Ovary (tissue), 9 donors: ENCODE measurements around the gene ASF1B. TPM values are rescaled to one million over a fixed set of nuclear protein-coding genes. Genes with fewer than 3 reads are reported as not detected.

Source experiments
- DNase-seq, 5 donors: peaks; one replicate each; pipeline ENCODE4 v3.0.0-alpha.2; 2019 to 2020
- H3K27ac ChIP-seq, 2 donors: fragments of 200-600 bp; one replicate each; pipeline versions ENCODE4 v1.5.1 to v1.8.0; 2019 to 2022
- H3K27me3 ChIP-seq: fragments of 200-600 bp; one replicate; pipeline ENCODE4 v1.8.0; 2022
- H3K36me3 ChIP-seq: fragments of 200-600 bp; sonication (generic); one replicate; pipeline ENCODE4 v1.5.1; 2019
- H3K4me1 ChIP-seq: one replicate; pipeline ENCODE4 v1.8.1; 2013; ENCODE audit warnings: mild to moderate bottlenecking, moderate library complexity; ENCODE audit not compliant: insufficient read depth
- H3K4me3 ChIP-seq: fragments of 200-600 bp; sonication (generic); one replicate; pipeline ENCODE4 v1.5.1; 2017
- H3K9me3 ChIP-seq, 2 donors: fragments of 200-600 bp in 1 of 2; sonication (generic) in 1 of 2; one replicate each; pipeline versions ENCODE4 v1.5.1 to v1.8.1; 2013 to 2019; ENCODE audit warnings: mild to moderate bottlenecking in 1 of 2, moderate library complexity in 1 of 2
- EP300 ChIP-seq: sonication (generic); formaldehyde crosslinking; IDR thresholded peaks from one replicate; pipeline ENCODE4 v1.6.1; 2017; ENCODE audit warnings: antibody characterized with exemption
- POLR2A ChIP-seq: fragments of 450-650 bp; IDR thresholded peaks from one replicate; pipeline ENCODE4 v1.6.1; 2017; ENCODE audit warnings: antibody characterized with exemption, mild to moderate bottlenecking, moderate library complexity
- WGBS, 3 donors: extraction: QIAGEN DNeasy Blood & Tissue Kit in 1 of 3; methylation state at CpG; one replicate each; pipeline versions ENCODE4 v1.1.5 to v1.1.7; 2013 to 2017; 5-methylcytosine and 5-hydroxymethylcytosine counted together
- intact Hi-C, 4 donors: fragments of 100-400 bp; cut with DNase I; formaldehyde crosslinking; loops; one replicate each; pipeline versions ENCODE4 v1.11.0 to v1.15.1; 2022 to 2023
- polyA plus RNA-seq, 2 donors: library from polyadenylated mRNA; stranded (reverse); fragments of 200-250 nt in 1 of 2; fragments of 350-450 nt in 1 of 2; fragmentation: Illumina TruSeq in 1 of 2; extraction: RNeasy Lipid Tissue Mini Kit (QIAGEN cat#74804) in 1 of 2; gene quantifications; one replicate each; pipeline ENCODE4 v1.2.3, GENCODE V29; 2013 to 2014
- total RNA-seq, 7 donors: library from RNA; depleted of rRNA in 2 of 7; stranded (reverse); fragments of >200 nt in 2 of 7; fragmentation: NEBNext Ultra II Directional in 3 of 7; extraction: Animal tissue kit (Norgen Biotek cat#: 25700) in 3 of 7; gene quantifications; one replicate each; pipeline versions ENCODE4 v1.1.0 to v1.2.4, GENCODE V29; 2016 to 2023
- TF ChIP-seq, protein P1 (sequence below), 3 donors: fragments of 450-650 bp in 2 of 3; fragments of 200-600 bp in 1 of 3; IDR thresholded peaks; one replicate each; pipeline versions ENCODE4 v1.5.1 to v1.8.0; 2016 to 2022; ENCODE audit warnings: antibody characterized with exemption in 3 of 3, mild to moderate bottlenecking in 1 of 3
- donor health status: DM: no; HTN: no; CAD: no; lungs with moderate emphysema.
- donor health status: DM: no; HTN: no; CAD: no.
- donor health status: Bipolar disorder and iron deficiency.
- donor health status: DM: yes; HTN: yes; CAD: no.
- donor health status: DM: no; HTN: no; CAD: no.
- donor health status: DM: yes; HTN: yes; CAD: no.

The ASF1B gene
- total and polyA plus RNA-seq, 9 donors = 0.12 to 4.9 (median 1.0) TPM

DNA sequence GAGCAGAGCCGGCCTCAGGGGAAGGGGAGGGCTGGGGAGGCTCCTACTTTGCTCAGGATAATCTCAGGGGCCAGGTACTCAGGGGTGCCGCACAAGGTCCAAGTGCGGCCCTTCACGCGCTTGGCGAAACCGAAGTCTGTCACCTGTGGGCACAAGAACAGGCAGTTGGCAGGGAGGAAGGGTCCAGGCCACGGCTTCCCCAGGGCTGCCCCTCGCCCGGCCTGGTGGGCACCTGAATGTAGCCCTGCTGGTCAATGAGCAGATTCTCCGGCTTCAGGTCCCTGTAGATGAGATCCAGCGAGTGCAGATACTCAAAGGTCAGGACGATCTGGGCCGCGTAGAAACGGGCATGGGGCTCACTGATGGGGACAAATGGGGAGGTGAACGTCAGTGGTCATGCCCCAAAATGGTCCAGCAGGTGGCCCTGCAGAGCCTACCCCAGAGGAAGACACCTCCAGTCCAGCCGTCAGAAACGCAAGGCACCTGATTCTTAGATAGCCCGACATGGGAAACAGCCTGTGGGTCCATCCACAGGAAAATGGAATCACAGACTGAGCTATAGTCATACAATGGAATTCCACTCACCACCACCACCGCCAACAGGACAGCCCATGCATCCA is 38.7 kb downstream of the ASF1B start:
- Histone ChIP-seq H3K4me1 (no peaks in the 10 kb centered on the region), H3K27me3 (no peaks in the 10 kb centered on the region), H3K27ac (no peak overlapping the region), H3K9me3 (no peaks in the 10 kb centered on the region), H3K36me3 (no peaks in the 10 kb centered on the region), H3K4me3 (no peak overlapping the region)
- WGBS, 3 donors = 71 to 77% (median 76%) methylated on average over 21 of the region's 21 CpGs
- intact Hi-C loops = no loop called here
- no peak for TF ChIP-seq POLR2A
- no peak for TF ChIP-seq EP300
- TF ChIP-seq, protein P1, sequence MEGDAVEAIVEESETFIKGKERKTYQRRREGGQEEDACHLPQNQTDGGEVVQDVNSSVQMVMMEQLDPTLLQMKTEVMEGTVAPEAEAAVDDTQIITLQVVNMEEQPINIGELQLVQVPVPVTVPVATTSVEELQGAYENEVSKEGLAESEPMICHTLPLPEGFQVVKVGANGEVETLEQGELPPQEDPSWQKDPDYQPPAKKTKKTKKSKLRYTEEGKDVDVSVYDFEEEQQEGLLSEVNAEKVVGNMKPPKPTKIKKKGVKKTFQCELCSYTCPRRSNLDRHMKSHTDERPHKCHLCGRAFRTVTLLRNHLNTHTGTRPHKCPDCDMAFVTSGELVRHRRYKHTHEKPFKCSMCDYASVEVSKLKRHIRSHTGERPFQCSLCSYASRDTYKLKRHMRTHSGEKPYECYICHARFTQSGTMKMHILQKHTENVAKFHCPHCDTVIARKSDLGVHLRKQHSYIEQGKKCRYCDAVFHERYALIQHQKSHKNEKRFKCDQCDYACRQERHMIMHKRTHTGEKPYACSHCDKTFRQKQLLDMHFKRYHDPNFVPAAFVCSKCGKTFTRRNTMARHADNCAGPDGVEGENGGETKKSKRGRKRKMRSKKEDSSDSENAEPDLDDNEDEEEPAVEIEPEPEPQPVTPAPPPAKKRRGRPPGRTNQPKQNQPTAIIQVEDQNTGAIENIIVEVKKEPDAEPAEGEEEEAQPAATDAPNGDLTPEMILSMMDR (IDR thresholded peaks at IDR 0.05) = no peak
- no peak for DNase-seq

DNA sequence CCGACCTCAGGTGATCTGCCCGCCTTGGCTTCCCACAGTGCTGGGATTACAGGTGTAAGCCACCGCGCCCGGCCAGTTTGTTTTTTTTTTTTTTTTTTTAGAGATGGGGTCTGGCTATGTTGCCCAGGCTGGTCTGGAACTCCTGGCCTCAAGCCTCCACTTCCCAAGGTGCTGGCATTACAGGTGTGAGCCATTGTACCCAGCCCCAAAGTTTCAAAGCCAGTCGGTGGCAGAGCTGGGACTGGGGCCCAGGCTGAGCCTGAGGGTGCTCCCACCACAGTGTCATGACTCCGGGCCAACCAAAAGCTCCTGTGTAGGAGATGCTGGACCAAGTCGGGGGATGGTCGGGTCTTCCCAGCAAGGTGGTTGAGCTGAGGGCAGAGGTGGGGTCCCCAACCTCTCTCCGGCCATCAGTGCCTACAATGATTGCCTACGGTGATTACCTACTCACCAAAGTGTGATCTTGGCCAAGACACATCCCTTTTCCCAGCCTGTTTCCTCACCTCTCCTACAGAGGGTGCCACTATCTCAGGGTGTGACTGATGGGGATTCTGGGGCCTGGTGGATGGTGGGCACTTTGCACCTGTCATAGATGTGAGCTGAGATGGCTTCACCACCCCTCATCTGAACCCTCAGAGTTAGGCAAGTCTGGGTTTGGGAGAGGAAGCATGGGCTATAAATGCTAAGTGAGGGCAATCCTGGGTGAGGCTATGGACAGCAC is 40.0 kb downstream of the ASF1B start:
- Histone ChIP-seq H3K27me3 (no peaks in the 10 kb centered on the region), H3K9me3 (no peaks in the 10 kb centered on the region), H3K36me3 (no peaks in the 10 kb centered on the region), H3K4me3 (no peak overlapping the region), H3K27ac (no peak overlapping the region), H3K4me1 (peaks cover 5% of the 10 kb centered on the region)
- intact Hi-C loops = no loop called here
- WGBS, 3 donors = 92 to 93% (median 92%) methylated on average over 11 of the region's 11 CpGs
- TF ChIP-seq EP300 (no peak), POLR2A (no peak)
- TF ChIP-seq, protein P1 (IDR thresholded peaks at IDR 0.05) = no peak
- no peak for DNase-seq

DNA sequence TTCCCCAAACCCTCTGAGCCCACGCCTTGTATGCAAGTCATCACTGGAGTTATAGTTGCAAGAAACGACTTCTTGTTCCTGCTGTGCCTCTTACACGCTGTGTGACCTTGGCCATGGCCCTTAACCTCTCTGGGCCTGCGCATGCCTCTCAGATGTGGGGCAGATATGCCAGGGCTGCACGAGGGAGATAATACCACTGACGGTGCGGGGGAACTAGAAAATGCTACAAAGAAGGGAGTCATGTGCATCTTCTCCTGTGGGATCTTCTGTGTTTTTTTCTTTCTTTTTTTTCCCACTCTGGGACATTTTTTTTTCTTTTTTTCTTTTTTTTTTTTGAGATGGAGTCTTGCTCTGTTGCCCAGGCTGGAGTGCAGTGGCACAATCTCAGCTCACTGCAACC is 41.5 kb downstream of the ASF1B start:
- 45 to 64% (median 50%) methylated on average over 7 of the region's 7 CpGs for WGBS, 3 donors
- no peak for TF ChIP-seq EP300
- TF ChIP-seq POLR2A = no peak
- TF ChIP-seq, protein P1 (IDR thresholded peaks at IDR 0.05) = no peak
- Histone ChIP-seq H3K4me3 (no peak overlapping the region), H3K36me3 (no peaks in the 10 kb centered on the region), H3K9me3 (no peaks in the 10 kb centered on the region), H3K27ac (no peak overlapping the region), H3K4me1 (peaks cover 5% of the 10 kb centered on the region), H3K27me3 (no peaks in the 10 kb centered on the region)
- DNase-seq = no peak
- intact Hi-C loops = no loop called here

DNA sequence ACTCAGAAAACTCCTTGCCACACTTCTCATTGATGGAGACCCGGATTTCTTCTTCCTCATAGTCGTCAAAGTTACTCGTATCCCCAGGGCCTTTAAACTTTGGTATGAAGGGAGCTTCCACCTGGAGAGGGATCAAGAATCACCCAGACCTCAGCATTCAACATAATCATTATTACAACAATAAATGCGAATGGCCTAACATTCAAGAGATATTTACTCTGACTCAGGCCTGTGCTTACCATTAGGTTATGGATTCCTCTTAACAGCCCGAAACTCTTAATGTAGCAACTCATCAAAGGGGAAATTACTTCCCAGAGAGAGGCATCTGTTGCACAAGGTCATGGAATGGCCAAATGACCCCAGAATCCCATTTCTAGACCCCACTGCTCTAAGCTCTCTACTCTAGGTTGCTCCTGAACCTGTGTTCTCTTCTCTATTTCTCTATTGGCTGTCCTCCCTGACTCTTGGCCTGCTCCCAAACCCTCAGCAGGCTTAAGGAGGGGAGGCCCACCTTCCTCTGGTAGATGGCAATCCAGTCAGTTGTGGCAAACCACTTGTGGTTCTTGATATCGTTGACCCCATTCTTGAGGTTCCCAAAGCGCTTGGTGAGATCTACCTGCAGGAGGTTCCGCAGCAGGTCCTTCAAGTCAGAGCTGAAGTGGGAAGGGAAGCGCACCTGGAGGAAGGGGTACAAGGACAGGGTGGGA is 43.1 kb downstream of the ASF1B start:
- DNase-seq = no peak
- H3K27ac ChIP-seq = no peak overlapping the region
- no peaks in the 10 kb centered on the region for H3K36me3 ChIP-seq
- H3K4me3 ChIP-seq = no peak overlapping the region
- WGBS, 3 donors = 97 to 98% (median 97%) methylated on average over 9 of the region's 9 CpGs
- TF ChIP-seq EP300 (no peak), POLR2A (no peak)
- TF ChIP-seq, protein P1 (IDR thresholded peaks at IDR 0.05) = no peak
- intact Hi-C loops = no loop called here
- no peaks in the 10 kb centered on the region for H3K27me3 ChIP-seq
- peaks cover 5% of the 10 kb centered on the region for H3K4me1 ChIP-seq
- no peaks in the 10 kb centered on the region for H3K9me3 ChIP-seq
